Vagina (tissue), 2 donors: ENCODE results near the gene NPLOC4.
"Not testable (repeated sequence)": the region's sequence is repeated elsewhere in the genome, so short reads cannot be mapped to it uniquely, and the experiment has no call there.

ENCODE experiments used
- POLR2A ChIP-seq, 2 donors: fragments of 450-650 bp; IDR thresholded peaks; one replicate each; pipeline ENCODE4 v1.6.1; 2017; ENCODE audit warnings: antibody characterized with exemption in 2 of 2, mild to moderate bottlenecking in 2 of 2, moderate library complexity in 2 of 2
- POLR2AphosphoS5 ChIP-seq, 2 donors: sonication (generic); formaldehyde crosslinking; IDR thresholded peaks; one replicate each; pipeline ENCODE4 v1.9.0; 2017; ENCODE audit warnings: antibody characterized with exemption in 2 of 2, mild to moderate bottlenecking in 2 of 2, low read depth in 1 of 2; ENCODE audit not compliant: insufficient read depth in 1 of 2

DNA sequence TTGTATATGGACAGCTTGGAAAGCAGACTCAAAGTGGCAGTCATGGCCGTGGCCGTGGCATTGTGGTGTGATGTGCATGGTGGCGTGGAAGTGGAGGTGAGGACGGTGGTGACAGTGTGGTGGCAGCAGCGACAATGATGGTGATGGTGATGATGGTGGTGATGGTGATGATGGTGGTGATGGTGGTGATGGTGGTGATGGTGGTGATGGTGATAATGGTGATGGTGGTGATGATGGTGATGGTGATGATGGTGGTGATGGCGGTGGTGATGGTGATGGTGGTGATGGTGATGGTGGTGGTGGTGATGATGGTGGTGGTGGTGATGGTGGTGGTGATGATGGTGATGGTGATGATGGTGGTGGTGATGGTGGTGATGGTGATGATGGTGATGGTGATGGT is 105.9 kb downstream of the NPLOC4 start:
- not testable (repeated sequence) for TF ChIP-seq POLR2A (IDR thresholded peaks at IDR 0.05); POLR2AphosphoS5 (IDR thresholded peaks at IDR 0.05; ENCODE audit: insufficient read depth in 1 of 2, low read depth in 1 of 2)
